Left ventricle myocardium superior (tissue), 1 donor: Measurements from ENCODE around the gene NIPA2. TPM values are rescaled to one million over a fixed set of nuclear protein-coding genes. Genes with fewer than 3 reads are reported as not detected.

Experiments used
- ATAC-seq: fragments of 200-7000 bp; cut with Tn5 transposase; one replicate; pipeline ENCODE4 v1.9.1; 2020; ENCODE audit warnings: mild to moderate bottlenecking, moderate library complexity
- DNase-seq: peaks from one replicate; pipeline ENCODE4 v3.0.0-alpha.2; 2020
- intact Hi-C: fragments of 100-400 bp; cut with micrococcal nuclease; formaldehyde crosslinking; loops from one replicate; pipeline ENCODE4 v1.11.0; 2022
- total RNA-seq: library from RNA; stranded (reverse); fragmentation: NEBNext Ultra II Directional; extraction: Animal tissue kit (Norgen Biotek cat#: 25700); gene quantifications from one replicate; pipeline ENCODE4 v1.2.1, GENCODE V29; 2021
- donor health status: DM: no; HTN: yes; CAD: no; lungs with severe emphysema.

The NIPA2 gene
- total RNA-seq, 1 donor from 2014 or later = 17.3 TPM

DNA sequence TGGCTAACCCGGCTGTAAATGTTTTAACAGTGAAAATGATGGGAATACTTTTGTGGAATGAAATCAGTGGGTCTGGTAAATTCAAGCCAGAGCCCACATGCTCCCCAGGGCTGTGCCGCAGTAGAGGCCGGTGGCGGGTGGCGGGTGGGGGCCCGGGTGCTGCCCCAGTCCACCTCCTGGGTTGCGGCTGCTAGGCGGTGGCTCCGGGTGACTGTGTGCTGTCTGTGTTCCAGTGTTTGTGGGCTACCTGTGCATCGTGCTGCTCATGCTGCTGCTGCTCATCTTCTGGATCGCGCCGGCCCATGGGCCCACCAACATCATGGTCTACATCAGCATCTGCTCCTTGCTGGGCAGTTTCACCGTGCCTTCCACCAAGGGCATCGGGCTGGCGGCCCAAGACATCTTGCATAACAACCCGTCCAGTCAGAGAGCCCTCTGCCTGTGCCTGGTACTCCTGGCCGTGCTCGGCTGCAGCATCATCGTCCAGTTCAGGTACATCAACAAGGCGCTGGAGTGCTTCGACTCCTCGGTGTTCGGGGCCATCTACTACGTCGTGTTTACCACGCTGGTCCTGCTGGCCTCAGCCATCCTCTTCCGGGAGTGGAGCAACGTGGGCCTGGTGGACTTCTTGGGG is 14.9 kb upstream of the NIPA2 start:
- ATAC-seq (no peak), DNase-seq (no peak)
- intact Hi-C loops = no loop called here

DNA sequence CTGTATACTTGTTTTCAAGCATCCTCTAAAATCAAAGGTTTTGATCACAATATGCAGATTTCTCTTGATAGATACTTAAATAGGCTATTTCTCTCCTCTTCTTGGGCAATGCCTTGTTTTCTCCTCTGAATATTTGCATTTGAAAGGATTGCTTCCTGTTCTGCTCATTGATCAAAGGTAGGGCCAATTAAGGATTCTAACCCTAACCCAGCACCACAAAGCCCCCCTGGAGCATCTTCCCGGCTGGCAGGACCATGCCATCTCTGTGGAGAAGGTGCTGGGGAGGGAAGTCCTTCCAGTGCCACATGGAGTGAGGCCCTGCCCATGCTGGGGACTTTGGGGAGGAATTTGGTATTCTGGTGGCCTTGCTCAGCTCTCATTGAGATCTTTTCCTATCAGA is 11.3 kb upstream of the NIPA2 start:
- DNase-seq (no peak), ATAC-seq (no peak)
- intact Hi-C loops = no loop called here

DNA sequence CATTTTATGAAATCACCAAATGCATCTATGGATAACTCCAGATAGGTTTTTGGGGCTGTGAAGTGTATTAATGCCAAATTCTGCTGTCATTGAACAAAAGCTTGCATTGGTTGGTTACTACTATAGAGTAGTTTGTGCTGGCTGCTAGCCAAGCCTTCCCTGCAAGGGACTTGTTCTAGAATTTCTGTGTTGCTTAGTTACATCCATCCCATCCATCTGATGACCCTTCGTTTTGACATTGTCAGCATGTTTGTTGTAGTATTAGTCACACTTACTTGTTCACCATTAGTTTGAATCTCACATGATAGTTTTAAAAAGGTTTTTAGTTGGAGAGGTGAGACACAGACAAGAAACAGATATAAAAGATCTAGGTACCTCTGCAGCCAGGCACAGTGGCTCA is 7.0 kb upstream of the NIPA2 start:
- ATAC-seq (no peak), DNase-seq (no peak)
- intact Hi-C loops = no loop called here

DNA sequence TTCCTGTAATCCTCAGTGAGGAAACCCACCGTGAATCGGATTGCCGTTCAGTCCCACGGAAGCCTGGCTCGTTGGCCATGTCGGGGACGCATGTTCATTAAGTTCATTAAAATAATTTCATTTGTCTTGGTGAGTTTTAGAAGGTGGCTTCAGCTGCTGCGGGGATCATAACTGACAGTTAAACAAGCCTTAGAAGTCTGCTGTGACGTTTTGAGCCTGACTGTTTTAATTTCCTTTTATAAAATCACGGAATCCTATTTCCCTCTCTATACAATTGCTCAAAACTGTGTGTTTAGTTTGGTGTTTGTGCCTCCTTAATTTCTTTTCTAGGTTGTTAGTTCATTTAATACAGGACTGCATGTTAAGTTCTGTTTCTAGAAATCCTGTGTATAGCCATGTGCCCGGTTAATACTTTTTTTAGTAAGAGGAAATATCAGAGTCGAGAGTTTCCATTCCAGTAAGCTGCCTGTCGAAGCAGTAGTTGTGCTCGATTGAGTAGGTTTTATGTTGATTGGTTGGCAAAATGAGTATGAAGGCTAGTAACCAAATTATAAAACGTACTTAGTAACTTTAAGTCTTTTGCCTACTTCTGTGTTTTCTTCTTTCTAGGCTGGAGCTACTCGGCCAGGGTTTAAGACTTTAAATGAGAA is 705 bp downstream of the NIPA2 start:
- DNase-seq (no peak), ATAC-seq (no peak)
- intact Hi-C loops = no loop called here

DNA sequence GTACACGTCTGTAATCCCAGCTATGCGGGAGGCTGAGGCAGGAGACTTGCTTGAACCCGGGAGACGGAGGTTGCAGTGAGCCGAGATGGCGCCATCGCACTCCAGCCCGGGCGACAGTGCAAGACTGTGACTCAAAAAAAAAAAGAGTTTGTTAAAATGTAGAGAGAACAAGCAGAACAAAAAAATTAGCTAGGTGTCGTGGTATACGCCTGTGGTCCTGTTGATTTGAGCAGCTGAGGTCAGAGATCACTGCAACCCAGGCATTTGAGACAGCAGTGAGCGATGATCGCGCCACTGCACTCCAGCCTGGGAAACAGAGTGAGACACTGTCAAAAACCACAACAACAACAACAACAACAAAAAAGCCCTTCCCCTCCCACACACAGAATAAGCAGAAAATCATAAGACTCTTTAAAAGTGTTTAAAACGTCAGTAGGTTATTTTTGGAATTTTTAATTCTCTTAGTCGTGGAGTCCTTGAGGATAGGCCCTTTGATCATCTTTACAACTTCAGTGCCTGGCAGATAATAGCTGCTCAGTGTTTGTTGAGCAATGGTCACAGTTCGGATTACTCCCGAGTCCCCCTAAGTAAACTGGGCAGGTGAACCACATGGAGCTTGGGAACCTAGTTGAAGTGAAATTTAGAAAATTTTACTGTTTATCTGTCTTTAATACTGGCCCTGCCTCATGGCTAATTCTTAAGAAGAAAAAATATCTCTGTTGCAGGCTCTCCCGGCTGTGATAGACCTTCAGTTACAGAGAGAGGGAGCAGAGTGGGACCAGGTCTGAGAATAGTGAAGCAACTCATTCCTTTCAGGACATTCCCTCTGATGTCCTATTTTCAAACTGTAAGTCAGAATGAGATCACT is 6.2 kb downstream of the NIPA2 start:
- intact Hi-C loops = no loop called here
- no peak for DNase-seq
- ATAC-seq = no peak

DNA sequence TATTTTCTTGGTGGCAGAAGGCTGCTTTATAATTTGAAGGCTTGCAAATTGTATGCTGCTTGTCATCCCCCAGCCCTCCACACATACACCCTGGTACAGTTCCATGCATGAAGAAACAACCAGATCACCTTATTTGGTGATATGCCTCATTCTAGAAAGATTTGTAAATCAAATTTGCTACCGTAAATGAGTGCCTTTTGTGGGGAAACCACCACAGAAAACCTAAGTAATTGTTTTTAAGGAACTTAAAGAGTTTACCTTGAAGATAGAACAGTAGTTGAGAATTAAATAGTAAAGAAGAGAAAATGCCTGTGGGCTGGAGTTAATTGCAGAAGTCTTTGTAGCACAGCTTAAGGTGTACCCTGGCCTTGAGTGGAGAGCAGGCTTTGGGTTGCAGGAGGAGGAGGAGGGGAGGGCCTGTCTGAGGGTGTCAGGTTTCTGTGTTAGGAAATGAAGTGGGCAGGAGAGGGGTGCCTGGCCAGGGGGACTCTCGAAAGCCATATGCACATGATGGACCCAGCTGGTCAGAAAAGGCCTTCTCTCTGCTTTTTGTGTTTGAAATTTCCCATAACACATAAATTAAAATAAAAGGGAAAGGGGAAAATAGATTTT is 6.9 kb downstream of the NIPA2 start:
- intact Hi-C loops = no loop called here
- ATAC-seq (no peak), DNase-seq (no peak)

DNA sequence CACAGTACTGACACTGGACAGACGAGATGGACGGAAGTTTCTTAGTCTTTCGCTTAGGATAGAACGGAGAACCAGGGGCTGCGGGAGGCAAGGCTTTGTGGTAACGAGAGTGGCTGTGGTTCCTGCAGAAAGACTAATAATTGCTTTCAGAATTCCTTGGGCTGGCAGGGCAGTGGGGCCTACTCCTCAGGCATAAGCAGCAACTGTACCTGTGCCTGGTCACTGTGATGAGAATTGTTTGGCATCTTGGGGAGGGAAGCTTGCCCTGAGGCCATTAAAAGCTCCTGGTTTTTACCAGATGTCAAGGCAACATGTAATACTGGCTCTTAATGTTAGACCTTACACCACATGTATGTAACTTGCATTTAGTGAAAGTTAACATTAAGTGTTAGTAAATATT is 7.6 kb downstream of the NIPA2 start:
- no peak for ATAC-seq
- intact Hi-C loops = no loop called here
- no peak for DNase-seq

DNA sequence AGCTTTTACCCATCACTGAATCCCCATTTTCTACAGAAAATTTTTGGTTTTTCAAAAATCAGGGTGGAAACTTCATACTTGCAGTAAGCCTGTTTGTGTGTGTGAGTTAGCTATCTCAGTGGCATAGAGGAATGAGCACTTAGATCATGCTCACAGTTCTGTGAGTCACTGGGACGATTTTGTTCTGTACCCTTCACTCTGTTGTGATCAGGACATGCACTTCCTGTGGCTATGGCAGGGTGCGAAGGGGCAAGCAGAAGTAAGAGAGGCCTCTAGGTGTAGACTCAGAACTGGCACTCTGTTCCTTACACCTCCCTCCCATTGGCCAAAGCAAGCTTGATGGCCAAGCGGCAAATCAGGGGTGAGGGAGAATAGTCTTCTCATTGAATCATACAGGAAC is 11.6 kb downstream of the NIPA2 start:
- intact Hi-C loops = no loop called here
- no peak for ATAC-seq

DNA sequence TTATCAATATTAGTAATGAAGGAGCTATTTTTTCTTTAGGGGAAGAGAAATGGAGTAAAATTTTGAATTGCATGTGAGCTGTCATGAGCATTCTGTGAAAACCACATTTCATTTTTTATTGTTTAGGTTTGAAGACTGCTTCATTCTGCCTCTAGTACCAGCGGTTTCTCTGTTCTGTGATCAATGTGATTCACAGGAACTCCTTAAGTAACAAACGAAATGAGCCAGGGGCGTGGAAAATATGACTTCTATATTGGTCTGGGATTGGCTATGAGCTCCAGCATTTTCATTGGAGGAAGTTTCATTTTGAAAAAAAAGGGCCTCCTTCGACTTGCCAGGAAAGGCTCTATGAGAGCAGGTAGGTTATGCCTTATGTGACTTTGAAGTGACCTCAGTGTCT is 13.0 kb downstream of the NIPA2 start:
- intact Hi-C loops = no loop called here
- no peak for ATAC-seq
- DNase-seq = no peak

More for the DNA sequence above, 11.6 kb downstream of the NIPA2 start:
- DNase-seq = no peak

DNA sequence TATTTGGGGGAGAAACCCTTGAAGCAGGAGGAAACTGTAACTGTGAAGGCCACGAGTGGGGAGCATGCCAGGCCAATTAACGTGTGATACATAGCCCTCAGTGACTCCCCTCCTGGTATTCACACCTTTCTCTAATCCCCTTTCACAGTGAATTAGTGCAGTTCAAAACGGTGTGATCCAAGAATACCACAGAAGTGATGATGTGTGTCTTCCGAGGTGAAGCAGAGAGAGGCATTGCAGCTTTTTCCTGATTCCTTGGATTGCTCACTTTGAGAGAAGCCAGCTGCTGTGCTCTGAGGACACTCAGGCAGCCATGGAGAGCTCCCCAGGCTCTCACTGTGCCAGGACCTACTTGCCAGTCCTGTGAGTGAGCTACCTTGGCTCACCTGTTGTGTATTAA is 17.3 kb downstream of the NIPA2 start:
- intact Hi-C loops = no loop called here
- no peak for DNase-seq
- no peak for ATAC-seq

DNA sequence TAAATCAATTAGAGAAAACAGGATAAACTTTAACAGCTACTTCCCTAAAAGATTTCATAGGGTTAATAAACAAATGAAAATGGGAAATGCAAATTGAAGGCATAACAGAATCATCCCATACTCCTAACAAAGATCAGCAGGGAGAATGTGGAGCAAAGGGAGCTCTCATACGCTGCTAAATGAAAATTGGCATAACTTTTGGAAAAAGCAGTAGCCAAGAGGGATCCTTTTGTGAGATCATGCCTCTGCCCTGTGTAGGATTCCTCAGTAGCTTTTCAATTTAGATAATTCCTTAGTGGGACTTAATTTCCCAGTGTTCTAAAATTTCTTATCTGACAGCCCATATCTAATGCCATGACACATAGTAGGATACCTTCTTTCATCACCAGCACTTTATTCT is 18.2 kb downstream of the NIPA2 start:
- no peak for ATAC-seq
- DNase-seq = no peak
- intact Hi-C loops = no loop called here

DNA sequence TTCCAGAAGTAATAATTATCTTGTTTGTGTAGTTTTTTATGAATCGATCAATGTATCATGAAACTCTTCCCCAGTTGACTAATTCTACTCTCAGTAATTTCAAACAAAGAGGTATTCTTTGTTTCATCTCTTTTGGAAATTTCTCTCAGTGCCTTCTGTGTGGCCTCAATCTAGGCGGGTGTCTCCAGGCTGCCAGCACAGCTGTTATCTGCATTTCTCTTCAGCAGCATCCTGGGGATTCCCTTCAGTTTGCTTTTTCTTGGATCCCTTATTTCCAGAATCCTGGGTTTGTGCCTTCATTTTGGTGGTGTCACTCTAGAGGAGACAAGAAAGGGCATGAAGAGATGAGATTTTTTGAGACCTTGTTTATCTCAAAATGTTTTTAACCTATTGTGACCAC is 22.7 kb downstream of the NIPA2 start:
- no peak for ATAC-seq
- DNase-seq = no peak
- intact Hi-C loops = no loop called here

DNA sequence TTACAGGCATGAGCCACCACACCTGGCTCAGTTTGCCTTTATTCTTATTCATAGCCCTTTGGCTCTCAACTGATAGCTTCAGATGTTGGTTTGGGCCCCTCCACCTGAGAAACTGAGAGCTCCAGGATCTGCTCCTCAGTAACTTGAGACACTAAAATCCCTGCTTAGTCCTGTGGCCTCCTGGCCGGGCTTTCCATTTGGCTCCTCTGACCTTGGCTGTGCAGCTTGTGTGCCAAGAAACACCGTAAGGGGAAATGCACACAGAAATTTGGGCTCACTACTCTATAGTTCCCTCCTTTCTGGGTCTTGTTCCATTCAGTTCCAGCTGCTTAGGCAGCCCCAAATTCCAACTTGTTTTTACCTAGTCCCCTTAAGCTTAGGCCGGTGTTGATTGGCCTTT is 24.9 kb downstream of the NIPA2 start:
- DNase-seq = no peak
- peak; percentile 71 for ATAC-seq
- intact Hi-C loops = no loop called here

DNA sequence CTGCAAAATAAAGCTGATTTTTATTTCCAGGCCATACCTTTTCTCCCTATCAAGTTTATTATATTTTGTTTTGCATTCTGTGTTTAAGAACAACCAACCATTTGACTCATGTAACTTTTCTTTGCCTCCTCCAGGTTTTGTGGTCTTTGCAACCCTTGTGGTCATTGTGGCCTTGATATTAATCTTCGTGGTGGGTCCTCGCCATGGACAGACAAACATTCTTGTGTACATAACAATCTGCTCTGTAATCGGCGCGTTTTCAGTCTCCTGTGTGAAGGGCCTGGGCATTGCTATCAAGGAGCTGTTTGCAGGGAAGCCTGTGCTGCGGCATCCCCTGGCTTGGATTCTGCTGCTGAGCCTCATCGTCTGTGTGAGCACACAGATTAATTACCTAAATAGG is 27.6 kb downstream of the NIPA2 start:
- intact Hi-C loops = no loop called here
- ATAC-seq = no peak
- no peak for DNase-seq

DNA sequence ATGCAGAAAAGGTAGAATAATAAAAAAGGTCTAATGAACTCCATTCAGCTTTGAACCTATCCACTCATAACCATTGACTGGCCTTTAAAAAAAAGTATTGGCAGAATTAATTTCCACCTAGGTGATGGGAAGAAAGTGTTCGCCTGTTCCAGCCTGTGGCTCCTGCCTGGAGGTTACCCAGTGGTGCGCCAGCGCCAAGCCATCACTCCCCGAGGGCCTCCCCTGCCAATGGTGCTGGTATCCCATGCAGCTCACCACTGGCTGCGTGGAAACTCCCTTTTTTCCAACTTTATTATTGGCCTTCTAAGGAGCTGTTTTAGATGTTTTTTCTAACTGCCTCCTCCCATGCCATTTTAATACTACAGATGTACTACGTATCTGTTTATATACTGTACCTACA is 29.4 kb downstream of the NIPA2 start:
- intact Hi-C loops = no loop called here
- no peak for ATAC-seq

DNA sequence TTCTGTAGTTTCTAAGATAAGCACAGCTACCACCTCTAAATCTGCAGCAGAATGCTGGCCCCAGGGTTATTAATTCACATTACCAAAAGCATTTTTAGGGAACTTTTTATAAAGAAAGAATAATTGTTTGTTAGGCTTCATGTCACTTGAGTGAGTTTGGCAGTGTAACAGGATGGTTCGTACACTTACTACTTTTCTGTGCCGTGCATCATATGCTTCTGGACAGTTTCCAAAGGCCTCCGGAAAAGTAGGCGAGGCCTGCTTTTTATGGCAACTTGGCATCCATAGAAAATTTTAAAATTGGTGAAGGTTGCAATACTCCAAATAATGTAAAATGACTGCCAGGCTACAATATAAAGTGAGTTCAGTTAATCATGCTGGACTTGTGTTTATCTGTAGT is 30.0 kb downstream of the NIPA2 start:
- intact Hi-C loops = no loop called here
- DNase-seq = no peak
- no peak for ATAC-seq

More for the DNA sequence above, 29.4 kb downstream of the NIPA2 start:
- DNase-seq = no peak

DNA sequence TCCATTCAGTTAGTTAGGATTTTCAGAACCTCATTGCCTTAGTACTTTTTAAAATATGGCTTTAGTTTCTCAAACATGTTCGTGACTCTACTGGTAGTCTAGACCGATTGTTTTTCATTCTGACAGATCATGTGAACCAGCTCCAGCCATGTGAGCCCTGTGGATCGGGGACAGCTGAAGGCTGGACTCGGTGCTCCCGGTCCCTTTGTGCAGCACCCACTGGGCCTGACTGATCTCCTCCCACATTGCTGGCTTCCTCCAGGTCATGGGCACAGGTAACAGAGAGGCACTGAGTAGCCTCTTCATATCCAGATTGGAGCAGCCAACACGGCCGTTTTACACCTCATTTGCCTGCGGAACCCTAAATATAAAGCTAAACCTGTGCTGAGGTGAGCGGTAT is 30.5 kb downstream of the NIPA2 start:
- intact Hi-C loops = no loop called here
- ATAC-seq (no peak), DNase-seq (no peak)

DNA sequence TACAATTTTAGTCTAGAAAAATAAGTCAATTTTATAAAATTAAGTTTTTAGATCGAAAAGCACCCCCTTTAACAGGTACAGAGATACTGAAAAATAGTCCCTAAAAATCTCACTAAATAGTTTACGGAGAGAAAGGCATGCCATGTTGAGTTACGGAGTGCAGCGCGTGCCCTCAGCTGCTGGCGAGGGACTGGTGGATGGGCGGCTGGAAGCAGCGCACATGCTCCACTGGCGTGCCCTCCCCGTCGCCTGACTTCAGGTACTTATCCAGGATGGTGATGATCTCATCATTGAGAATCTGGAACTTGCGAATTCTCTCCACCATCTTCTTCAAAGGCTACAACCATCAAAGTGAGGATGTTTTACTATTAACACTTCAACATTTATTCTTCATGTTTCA is 31.4 kb downstream of the NIPA2 start:
- ATAC-seq (no peak), DNase-seq (no peak)
- intact Hi-C loops = no loop called here

DNA sequence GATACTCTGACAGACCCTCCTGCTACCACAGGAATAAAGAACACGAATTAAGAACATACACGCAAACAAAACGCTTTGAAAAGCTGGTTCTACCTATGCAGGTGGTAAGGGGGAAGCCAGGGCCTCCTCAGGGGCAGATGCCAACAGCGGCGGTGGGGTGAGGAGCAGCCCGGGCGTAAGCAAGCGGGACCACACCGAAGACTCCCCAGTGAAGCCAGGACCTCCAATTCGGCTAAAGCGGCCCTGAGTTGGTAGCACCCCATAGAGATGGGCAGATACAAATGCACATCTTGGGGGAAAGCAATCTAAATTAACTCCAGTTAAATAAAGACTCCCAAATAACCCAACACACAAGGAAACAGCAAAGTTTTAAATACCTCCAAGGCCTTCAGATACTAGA is 32.4 kb downstream of the NIPA2 start:
- intact Hi-C loops = no loop called here
- DNase-seq (no peak), ATAC-seq (no peak)

DNA sequence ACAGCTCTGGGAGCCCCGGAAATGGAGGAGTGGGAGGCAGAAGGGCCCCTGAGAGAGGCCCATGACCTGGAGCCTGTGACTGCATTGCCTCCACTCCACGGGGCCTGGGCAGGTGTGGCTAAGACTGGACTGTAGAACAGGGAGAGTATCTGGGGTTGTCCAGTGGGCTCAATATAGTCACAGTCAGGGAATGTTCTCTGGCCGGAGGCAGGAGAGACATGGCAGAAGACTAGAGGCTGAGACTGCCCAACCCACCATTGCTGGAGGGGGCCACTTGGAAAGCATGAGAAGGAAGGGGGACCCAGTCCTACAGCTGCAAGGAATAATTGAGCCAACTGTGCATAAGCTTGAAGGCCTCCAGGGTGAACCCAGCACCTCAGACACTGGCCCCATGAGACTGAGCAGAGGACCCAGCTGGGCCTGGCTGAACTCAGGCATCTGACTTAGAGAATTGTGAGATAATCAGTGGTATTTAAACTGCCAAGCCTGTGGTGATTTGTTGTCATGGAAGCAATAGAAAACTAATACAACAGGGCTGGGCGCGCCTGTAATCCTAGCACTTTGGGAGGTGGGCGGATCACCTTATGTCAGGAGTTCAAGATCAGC is 33.1 kb downstream of the NIPA2 start:
- ATAC-seq (no peak), DNase-seq (no peak)
- intact Hi-C loops = no loop called here
